SK-N-MC (cell line): ENCODE results near the gene PDE9A.
"Not testable (repeated sequence)": the region's sequence is repeated elsewhere in the genome, so short reads cannot be mapped to it uniquely, and the experiment has no call there.

Experiments
- DNase-seq: peaks from one replicate; pipeline ENCODE4 v3.0.0-alpha.2; 2011; ENCODE audit warnings: low read depth, low spot score
- H3K27ac ChIP-seq: fragments of 200-600 bp; sonication (generic); 2 replicates; pipeline ENCODE4 v1.5.1; 2016; ENCODE audit warnings: mixed run types
- H3K36me3 ChIP-seq: fragments of 200-600 bp; sonication (generic); 2 replicates; pipeline ENCODE4 v1.6.1; 2017; ENCODE audit warnings: antibody characterized with exemption, low read length, mixed read lengths; ENCODE audit not compliant: insufficient read depth
- H3K4me3 ChIP-seq: fragments of 200-600 bp; sonication (generic); 2 replicates; pipeline ENCODE4 v1.5.1; 2016
- H3K9ac ChIP-seq: fragments of 200-600 bp; sonication (generic); 2 replicates; pipeline ENCODE4 v1.8.0; 2017; ENCODE audit warnings: mixed run types, mixed read lengths; ENCODE audit not compliant: insufficient read length
- H3K9me3 ChIP-seq: fragments of 200-600 bp; sonication (generic); 2 replicates; pipeline ENCODE4 v1.6.1; 2017; ENCODE audit warnings: low read depth, mild to moderate bottlenecking, antibody characterized with exemption, low read length, moderate library complexity, mixed read lengths
- EZH2 ChIP-seq: fragments of 200-600 bp; sonication (generic); IDR thresholded peaks from one replicate; pipeline ENCODE4 v1.6.1; 2017; ENCODE audit warnings: antibody characterized with exemption
- FOXP2 ChIP-seq: optimal IDR thresholded peaks from 2 replicates; pipeline ENCODE3; 2011; ENCODE audit warnings: mild to moderate bottlenecking, moderate library complexity; ENCODE audit not compliant: insufficient read depth; ENCODE audit errors: extremely low read length, control extremely low read depth
- POLR2AphosphoS5 ChIP-seq: IDR thresholded peaks from 2 replicates; pipeline ENCODE4 v1.6.1; 2012; ENCODE audit warnings: mild to moderate bottlenecking, low read depth, low read length, borderline replicate concordance

The PDE9A gene

GRCh38 chr21:42787613-42788012 is 134.2 kb downstream of the PDE9A start:
- no peaks in the 10 kb centered on the region for H3K36me3 ChIP-seq
- no peak for TF ChIP-seq EZH2
- TF ChIP-seq POLR2AphosphoS5, result no peak
- no peak for TF ChIP-seq FOXP2
- DNase-seq, result no peak
- no peaks in the 10 kb centered on the region for H3K9me3 ChIP-seq
- no peak overlapping the region for H3K27ac ChIP-seq
- no peak overlapping the region for H3K9ac ChIP-seq
- no peak overlapping the region for H3K4me3 ChIP-seq

DNA sequence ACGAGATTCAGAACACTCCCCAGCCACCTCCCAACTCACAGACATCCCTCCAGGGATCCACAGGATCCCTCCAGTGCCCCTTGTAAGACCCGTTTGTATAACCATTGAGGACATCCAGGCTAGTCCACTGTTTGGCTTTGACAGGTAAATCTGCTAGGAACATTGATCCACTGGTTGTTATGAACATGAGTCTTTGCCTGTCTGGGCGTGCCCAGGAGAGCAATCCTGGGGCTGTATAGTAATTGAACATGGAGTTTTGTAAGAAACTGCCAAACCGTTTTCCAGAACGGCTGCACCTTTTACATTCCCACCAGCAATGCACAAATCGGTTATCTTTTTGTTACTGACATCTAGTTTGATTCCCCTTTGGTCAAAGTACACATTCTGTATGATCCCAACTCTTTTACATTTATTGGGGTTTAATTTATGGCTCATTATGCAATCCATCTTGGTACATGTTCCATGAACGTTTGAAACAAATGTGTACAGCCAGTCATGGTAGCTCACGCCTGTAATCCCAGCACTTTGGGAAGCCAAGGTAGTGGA is 137.2 kb downstream of the PDE9A start:
- no peak for DNase-seq
- no peaks in the 10 kb centered on the region for H3K36me3 ChIP-seq
- no peak overlapping the region for H3K4me3 ChIP-seq
- TF ChIP-seq POLR2AphosphoS5 (no peak), EZH2 (no peak), FOXP2 (no peak)
- H3K9ac ChIP-seq, result no peak overlapping the region
- no peaks in the 10 kb centered on the region for H3K9me3 ChIP-seq
- H3K27ac ChIP-seq, result no peak overlapping the region

- DNase-seq, result no peak
- Histone ChIP-seq H3K9ac (no peak overlapping the region), H3K36me3 (no peaks in the 10 kb centered on the region), H3K27ac (no peak overlapping the region), H3K4me3 (no peak overlapping the region), H3K9me3 (no peaks in the 10 kb centered on the region)
- no peak for TF ChIP-seq POLR2AphosphoS5
Measured at GRCh38 chr21:42793774-42794173, 140.4 kb downstream of the PDE9A start.

DNA sequence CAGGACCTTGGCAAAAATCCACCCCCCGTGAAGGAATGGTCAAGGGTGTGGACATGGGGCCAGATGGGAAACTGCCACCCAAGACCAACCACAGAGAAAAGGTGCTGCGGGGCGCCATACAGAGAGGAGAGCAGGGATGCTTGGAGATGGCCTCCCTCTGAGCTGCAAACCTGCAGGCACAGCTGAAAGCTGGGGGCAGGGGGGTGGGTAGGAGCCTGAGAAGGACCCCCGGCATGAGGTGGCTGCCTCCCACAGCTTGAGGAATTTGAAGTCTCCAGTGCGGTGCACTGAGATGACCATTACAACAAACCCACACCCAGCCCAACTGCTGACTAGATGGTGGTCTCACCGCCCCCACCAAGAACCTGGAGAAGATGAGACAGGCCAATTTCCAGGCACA is 141.1 kb downstream of the PDE9A start:
- H3K4me3 ChIP-seq, result no peak overlapping the region
- H3K9me3 ChIP-seq, result no peaks in the 10 kb centered on the region
- no peak for DNase-seq
- H3K27ac ChIP-seq, result no peak overlapping the region
- H3K9ac ChIP-seq, result no peak overlapping the region
- H3K36me3 ChIP-seq, result no peaks in the 10 kb centered on the region
- TF ChIP-seq FOXP2 (no peak), EZH2 (no peak), POLR2AphosphoS5 (no peak)

GRCh38 chr21:42796327-42797062 is 143.1 kb downstream of the PDE9A start:
- no peak overlapping the region for H3K27ac ChIP-seq
- TF ChIP-seq POLR2AphosphoS5 (no peak), FOXP2 (no peak), EZH2 (no peak)

GRCh38 chr21:42797522-42797921 is 144.1 kb downstream of the PDE9A start:
- Histone ChIP-seq H3K36me3 (no peaks in the 10 kb centered on the region), H3K9ac (no peak overlapping the region), H3K4me3 (no peak overlapping the region), H3K27ac (no peak overlapping the region), H3K9me3 (no peaks in the 10 kb centered on the region)
- no peak for DNase-seq
- TF ChIP-seq EZH2 (no peak), FOXP2 (no peak), POLR2AphosphoS5 (no peak)

More at GRCh38 chr21:42796327-42797062, 143.1 kb downstream of the PDE9A start:
- no peak for DNase-seq
- no peak overlapping the region for H3K9ac ChIP-seq
- no peaks in the 10 kb centered on the region for H3K36me3 ChIP-seq
- H3K4me3 ChIP-seq, result no peak overlapping the region
- H3K9me3 ChIP-seq, result no peaks in the 10 kb centered on the region

- no peak for DNase-seq
- Histone ChIP-seq H3K27ac (no peak overlapping the region), H3K9ac (no peak overlapping the region), H3K36me3 (no peaks in the 10 kb centered on the region), H3K4me3 (no peak overlapping the region), H3K9me3 (no peaks in the 10 kb centered on the region)
- no peak for TF ChIP-seq FOXP2
- no peak for TF ChIP-seq EZH2
- TF ChIP-seq POLR2AphosphoS5, result no peak
Measured at GRCh38 chr21:42798106-42798505, 144.7 kb downstream of the PDE9A start.

DNA sequence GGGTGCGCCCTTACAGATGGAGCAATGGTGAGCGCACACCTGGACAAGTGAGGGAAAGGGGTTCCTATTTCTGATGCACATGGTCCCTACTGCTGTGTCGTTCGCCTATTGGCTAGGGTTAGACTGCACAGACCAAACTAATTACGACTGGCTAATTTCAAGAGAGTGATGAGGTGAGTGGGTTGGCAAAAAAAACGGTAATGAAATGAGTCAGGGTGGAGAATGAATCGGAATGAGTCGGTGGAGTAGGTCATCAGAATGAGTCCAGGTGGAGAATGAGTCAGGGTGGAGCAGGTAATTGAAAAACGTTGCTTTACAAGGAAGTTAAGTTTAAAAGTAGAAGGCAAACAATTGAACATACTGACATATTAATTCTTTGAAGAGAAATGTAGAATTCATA is 146.1 kb downstream of the PDE9A start:
- Histone ChIP-seq H3K9me3 (no peaks in the 10 kb centered on the region), H3K4me3 (no peak overlapping the region), H3K36me3 (no peaks in the 10 kb centered on the region), H3K27ac (no peak overlapping the region), H3K9ac (no peak overlapping the region)
- TF ChIP-seq FOXP2 (no peak), EZH2 (no peak), POLR2AphosphoS5 (no peak)
- no peak for DNase-seq

DNA sequence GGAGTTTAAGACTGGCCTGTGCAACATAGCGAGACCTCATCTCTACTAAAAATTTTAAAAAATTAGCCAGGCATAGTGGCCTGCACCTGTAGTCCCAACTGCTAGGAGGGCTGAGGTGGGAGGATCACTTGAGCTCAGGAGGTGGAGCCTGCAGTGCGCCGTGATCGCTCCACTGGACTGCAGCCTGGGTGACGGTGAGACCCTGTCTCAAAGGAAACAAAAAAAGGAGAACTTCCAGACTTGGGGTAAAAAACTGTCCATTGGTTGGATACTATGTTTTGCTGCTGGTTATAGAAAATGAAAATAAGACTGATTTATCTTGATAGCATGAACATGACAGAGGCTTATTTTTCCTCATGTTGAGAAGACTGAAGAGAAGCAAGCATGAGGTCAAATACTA is 146.5 kb downstream of the PDE9A start:
- Histone ChIP-seq H3K9me3 (no peaks in the 10 kb centered on the region), H3K27ac (no peak overlapping the region), H3K9ac (no peak overlapping the region), H3K36me3 (no peaks in the 10 kb centered on the region), H3K4me3 (no peak overlapping the region)
- TF ChIP-seq FOXP2 (no peak), EZH2 (no peak), POLR2AphosphoS5 (no peak)
- no peak for DNase-seq

DNA sequence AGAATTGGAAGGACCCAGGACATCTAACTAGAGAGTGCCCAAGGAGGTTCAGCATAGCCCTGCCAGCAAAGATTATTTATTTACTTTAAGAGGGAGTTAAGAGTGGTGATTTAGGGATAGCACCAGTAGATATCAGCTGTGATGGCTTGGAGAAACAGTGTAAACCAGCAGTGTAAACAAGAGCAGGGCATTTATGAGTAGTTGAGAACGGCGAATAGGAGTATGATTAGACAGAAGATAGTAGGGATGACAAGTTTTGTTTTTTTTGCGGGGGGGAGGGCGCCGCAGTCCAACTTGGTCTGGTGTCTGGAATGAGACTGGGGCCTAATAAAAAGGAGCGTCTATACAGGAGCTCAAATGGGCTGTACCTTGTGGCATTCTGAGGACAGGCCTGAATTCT is 148.2 kb downstream of the PDE9A start:
- not testable (repeated sequence) for H3K27ac ChIP-seq, H3K9ac ChIP-seq

More for the DNA sequence above, 148.2 kb downstream of the PDE9A start:
- H3K4me3 ChIP-seq, H3K36me3 ChIP-seq, H3K9me3 ChIP-seq, DNase-seq: not testable (repeated sequence)
